Dendritic cell treated with granulocyte-macrophage colony-stimulating factor and Interleukin-4, amounts not matched to agents 40 ng/mL and 50 ng/mL, for 4 days (primary cell): ENCODE data around the gene CCND3.

ENCODE experiments used
- H3K27ac Mint-ChIP-seq: one replicate; pipeline ENCODE4 v1.8.0; 2022; ENCODE audit warnings: mild to moderate bottlenecking, mixed read lengths
- H3K27me3 Mint-ChIP-seq: one replicate; pipeline ENCODE4 v1.8.0; 2022; ENCODE audit warnings: mild to moderate bottlenecking, mixed read lengths
- H3K36me3 Mint-ChIP-seq: one replicate; pipeline ENCODE4 v1.8.0; 2022; ENCODE audit warnings: low read depth, mixed read lengths
- H3K4me1 Mint-ChIP-seq: one replicate; pipeline ENCODE4 v1.8.0; 2022; ENCODE audit warnings: low read depth, mixed read lengths
- H3K4me3 Mint-ChIP-seq: one replicate; pipeline ENCODE4 v1.8.0; 2022; ENCODE audit warnings: mild to moderate bottlenecking, moderate library complexity, mixed read lengths
- H3K9me3 Mint-ChIP-seq: one replicate; pipeline ENCODE4 v1.8.0; 2022; ENCODE audit warnings: mixed read lengths
- intact Hi-C: fragments of 100-400 bp; cut with micrococcal nuclease; formaldehyde crosslinking; loops from one replicate; pipeline ENCODE4 v1.15.0; 2022

Gene CCND3

GRCh38 chr6:41894366-41895299, 47.0 kb downstream of the CCND3 start:
- Mint-ChIP-seq H3K4me1 (peaks cover 12% of the 10 kb centered on the region), H3K36me3 (peaks cover 8% of the 10 kb centered on the region), H3K27ac (no peak overlapping the region), H3K9me3 (no peaks in the 10 kb centered on the region), H3K4me3 (no peak overlapping the region), H3K27me3 (no peaks in the 10 kb centered on the region)
- intact Hi-C loops: loop anchor here (1.0 to 5.0 kb wide), 3 partner anchors 27 to 107 kb away; partner anchors contain the start of genes BYSL, MED20 and TOMM6

GRCh38 chr6:41892921-41893564, 48.6 kb downstream of the CCND3 start:
- H3K27me3 Mint-ChIP-seq: no peaks in the 10 kb centered on the region
- H3K4me1 Mint-ChIP-seq: peaks cover 12% of the 10 kb centered on the region
- H3K9me3 Mint-ChIP-seq: no peaks in the 10 kb centered on the region
- H3K27ac Mint-ChIP-seq: no peak overlapping the region
- H3K4me3 Mint-ChIP-seq: no peak overlapping the region
- intact Hi-C loops: no loop called here
- peaks cover 8% of the 10 kb centered on the region for H3K36me3 Mint-ChIP-seq

- Mint-ChIP-seq H3K27me3 (no peaks in the 10 kb centered on the region), H3K4me1 (no peaks in the 10 kb centered on the region), H3K27ac (no peak overlapping the region), H3K9me3 (no peaks in the 10 kb centered on the region), H3K4me3 (no peak overlapping the region), H3K36me3 (no peaks in the 10 kb centered on the region)
- intact Hi-C loops: no loop called here
Observed at GRCh38 chr6:41887331-41887751, 54.3 kb downstream of the CCND3 start.

GRCh38 chr6:41885930-41886329, 55.7 kb downstream of the CCND3 start:
- H3K27ac Mint-ChIP-seq: no peak overlapping the region
- H3K27me3 Mint-ChIP-seq: no peaks in the 10 kb centered on the region
- no peaks in the 10 kb centered on the region for H3K9me3 Mint-ChIP-seq

GRCh38 chr6:41884957-41885356, 56.7 kb downstream of the CCND3 start:
- no peak overlapping the region for H3K4me3 Mint-ChIP-seq

More at GRCh38 chr6:41885930-41886329, 55.7 kb downstream of the CCND3 start:
- no peaks in the 10 kb centered on the region for H3K36me3 Mint-ChIP-seq
- H3K4me1 Mint-ChIP-seq: no peaks in the 10 kb centered on the region
- no peak overlapping the region for H3K4me3 Mint-ChIP-seq
- intact Hi-C loops: no loop called here

More at GRCh38 chr6:41884957-41885356, 56.7 kb downstream of the CCND3 start:
- Mint-ChIP-seq H3K4me1 (no peaks in the 10 kb centered on the region), H3K27me3 (no peaks in the 10 kb centered on the region), H3K36me3 (no peaks in the 10 kb centered on the region), H3K9me3 (no peaks in the 10 kb centered on the region), H3K27ac (no peak overlapping the region)
- intact Hi-C loops: no loop called here
